ENCODE measurements around the gene KCTD12. TPM values are rescaled to one million over a fixed set of nuclear protein-coding genes. Genes with fewer than 3 reads are reported as not detected.

Gene KCTD12
- total RNA-seq, 1 experiment from 2014 or later: 1.9 TPM

DNA sequence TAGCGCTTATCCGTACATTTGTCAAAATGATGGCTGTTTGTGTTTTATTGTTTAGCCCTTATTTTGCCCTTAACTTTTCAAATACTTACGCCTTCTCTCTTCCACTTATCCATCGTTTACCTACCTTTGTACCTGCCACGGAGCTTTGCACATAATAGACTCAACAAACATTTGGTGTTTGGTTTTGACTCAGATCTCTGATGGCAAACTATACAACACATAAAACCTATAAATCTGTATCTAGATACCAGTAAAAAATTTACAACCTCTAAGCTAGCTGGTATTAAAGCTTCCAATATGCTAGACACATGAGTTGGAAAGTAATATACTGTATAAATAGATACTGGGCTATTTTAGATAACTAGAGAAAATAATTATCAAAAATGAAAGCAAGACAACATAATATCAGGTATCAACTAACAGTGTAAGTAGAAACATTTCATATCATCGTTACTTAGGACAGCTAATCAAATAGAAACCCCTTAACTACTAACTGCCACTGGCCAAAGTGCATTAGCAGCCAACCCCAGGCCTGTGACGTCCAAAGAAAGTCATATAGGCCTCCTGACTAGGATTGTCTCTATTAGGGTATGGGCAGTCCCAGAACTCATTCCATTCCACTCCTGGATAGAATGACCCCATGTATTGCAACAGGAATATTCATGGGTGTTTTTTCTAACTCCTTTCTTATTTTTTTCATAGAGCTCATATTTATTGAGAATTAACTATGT lies 53.8 kb downstream of the KCTD12 start:
- ATAC-seq (no peak), DNase-seq (ENCODE audit: low read depth, low spot score) (no peak)
- BruUV-seq (replicated peaks): no TSS peak

More for the DNA sequence above, 53.8 kb downstream of the KCTD12 start:
- Histone ChIP-seq H3K9me3 (ENCODE audit: control insufficient read depth in 1 of 2, insufficient read depth in 1 of 2, low read depth in 1 of 2, low read length in 2 of 2) (no peaks in the 10 kb centered on the region), H3K36me3 (ENCODE audit: control insufficient read depth in 1 of 2, insufficient read depth in 2 of 2, low read length in 2 of 2) (no peaks in the 10 kb centered on the region), H2AFZ (ENCODE audit: low read depth, low read length, poor library complexity, severe bottlenecking) (no peak overlapping the region), H3K4me3 (replicated peaks in 1 of 2; ENCODE audit: low read depth in 1 of 2, low read length in 2 of 2) (no peak overlapping the region), H3K9ac (ENCODE audit: low read length) (no peak overlapping the region), H3K4me1 (ENCODE audit: control insufficient read depth in 1 of 2, insufficient read depth in 2 of 2, low read length in 2 of 2) (no peaks in the 10 kb centered on the region), H3K27me3 (ENCODE audit: insufficient read depth, low read length) (no peaks in the 10 kb centered on the region; the same call in 1 of the 2 replicates), H3K9me2 (ENCODE audit: insufficient read depth) (no peaks in the 10 kb centered on the region), H3K27ac (ENCODE audit: low read depth, low read length) (no peak overlapping the region), H4K20me1 (ENCODE audit: insufficient read depth) (no peaks in the 10 kb centered on the region), H3K79me2 (ENCODE audit: insufficient read depth, low read length) (no peaks in the 10 kb centered on the region), H3K4me2 (ENCODE audit: low read length) (no peak overlapping the region)
- intact Hi-C loops (cut with micrococcal nuclease): no loop called here
- ChIA-PET CTCF (no interaction called here), POLR2A (no interaction called here), RAD21 (ENCODE audit: low non-redundant PET in 1 of 2, low total read pairs in 2 of 2, uncharacterized antibody in 2 of 2, unreplicated experiment in 2 of 2) (no interaction called here)
- TF ChIP-seq SRF (IDR thresholded peaks at IDR 0.05; ENCODE audit: low read depth): no peak
- TF ChIP-seq EGR1 (IDR thresholded peaks at IDR 0.05; ENCODE audit: low read depth): no peak
- no peak for TF ChIP-seq ELF1 (IDR thresholded peaks at IDR 0.05; ENCODE audit: borderline replicate concordance, low read depth)
- TF ChIP-seq CEBPB (IDR thresholded peaks at IDR 0.05; ENCODE audit: low read depth): no peak
- TF ChIP-seq, protein P1, sequence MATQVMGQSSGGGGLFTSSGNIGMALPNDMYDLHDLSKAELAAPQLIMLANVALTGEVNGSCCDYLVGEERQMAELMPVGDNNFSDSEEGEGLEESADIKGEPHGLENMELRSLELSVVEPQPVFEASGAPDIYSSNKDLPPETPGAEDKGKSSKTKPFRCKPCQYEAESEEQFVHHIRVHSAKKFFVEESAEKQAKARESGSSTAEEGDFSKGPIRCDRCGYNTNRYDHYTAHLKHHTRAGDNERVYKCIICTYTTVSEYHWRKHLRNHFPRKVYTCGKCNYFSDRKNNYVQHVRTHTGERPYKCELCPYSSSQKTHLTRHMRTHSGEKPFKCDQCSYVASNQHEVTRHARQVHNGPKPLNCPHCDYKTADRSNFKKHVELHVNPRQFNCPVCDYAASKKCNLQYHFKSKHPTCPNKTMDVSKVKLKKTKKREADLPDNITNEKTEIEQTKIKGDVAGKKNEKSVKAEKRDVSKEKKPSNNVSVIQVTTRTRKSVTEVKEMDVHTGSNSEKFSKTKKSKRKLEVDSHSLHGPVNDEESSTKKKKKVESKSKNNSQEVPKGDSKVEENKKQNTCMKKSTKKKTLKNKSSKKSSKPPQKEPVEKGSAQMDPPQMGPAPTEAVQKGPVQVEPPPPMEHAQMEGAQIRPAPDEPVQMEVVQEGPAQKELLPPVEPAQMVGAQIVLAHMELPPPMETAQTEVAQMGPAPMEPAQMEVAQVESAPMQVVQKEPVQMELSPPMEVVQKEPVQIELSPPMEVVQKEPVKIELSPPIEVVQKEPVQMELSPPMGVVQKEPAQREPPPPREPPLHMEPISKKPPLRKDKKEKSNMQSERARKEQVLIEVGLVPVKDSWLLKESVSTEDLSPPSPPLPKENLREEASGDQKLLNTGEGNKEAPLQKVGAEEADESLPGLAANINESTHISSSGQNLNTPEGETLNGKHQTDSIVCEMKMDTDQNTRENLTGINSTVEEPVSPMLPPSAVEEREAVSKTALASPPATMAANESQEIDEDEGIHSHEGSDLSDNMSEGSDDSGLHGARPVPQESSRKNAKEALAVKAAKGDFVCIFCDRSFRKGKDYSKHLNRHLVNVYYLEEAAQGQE (IDR thresholded peaks at IDR 0.05; ENCODE audit: low read depth): no peak
- TF ChIP-seq, protein P2, sequence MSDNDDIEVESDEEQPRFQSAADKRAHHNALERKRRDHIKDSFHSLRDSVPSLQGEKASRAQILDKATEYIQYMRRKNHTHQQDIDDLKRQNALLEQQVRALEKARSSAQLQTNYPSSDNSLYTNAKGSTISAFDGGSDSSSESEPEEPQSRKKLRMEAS (IDR thresholded peaks at IDR 0.05): no peak
- TF ChIP-seq, protein P3, sequence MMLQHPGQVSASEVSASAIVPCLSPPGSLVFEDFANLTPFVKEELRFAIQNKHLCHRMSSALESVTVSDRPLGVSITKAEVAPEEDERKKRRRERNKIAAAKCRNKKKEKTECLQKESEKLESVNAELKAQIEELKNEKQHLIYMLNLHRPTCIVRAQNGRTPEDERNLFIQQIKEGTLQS (IDR thresholded peaks at IDR 0.05): no peak
- TF ChIP-seq TCF7L2 (IDR thresholded peaks at IDR 0.05; ENCODE audit: borderline replicate concordance, extremely low read depth, insufficient read depth, insufficient read length): no peak
- TF ChIP-seq SP1 (IDR thresholded peaks at IDR 0.05; ENCODE audit: low read depth): no peak
- TF ChIP-seq EZH2phosphoT487 (IDR thresholded peaks at IDR 0.05; ENCODE audit: borderline replicate concordance): no peak
- TF ChIP-seq, protein P4, sequence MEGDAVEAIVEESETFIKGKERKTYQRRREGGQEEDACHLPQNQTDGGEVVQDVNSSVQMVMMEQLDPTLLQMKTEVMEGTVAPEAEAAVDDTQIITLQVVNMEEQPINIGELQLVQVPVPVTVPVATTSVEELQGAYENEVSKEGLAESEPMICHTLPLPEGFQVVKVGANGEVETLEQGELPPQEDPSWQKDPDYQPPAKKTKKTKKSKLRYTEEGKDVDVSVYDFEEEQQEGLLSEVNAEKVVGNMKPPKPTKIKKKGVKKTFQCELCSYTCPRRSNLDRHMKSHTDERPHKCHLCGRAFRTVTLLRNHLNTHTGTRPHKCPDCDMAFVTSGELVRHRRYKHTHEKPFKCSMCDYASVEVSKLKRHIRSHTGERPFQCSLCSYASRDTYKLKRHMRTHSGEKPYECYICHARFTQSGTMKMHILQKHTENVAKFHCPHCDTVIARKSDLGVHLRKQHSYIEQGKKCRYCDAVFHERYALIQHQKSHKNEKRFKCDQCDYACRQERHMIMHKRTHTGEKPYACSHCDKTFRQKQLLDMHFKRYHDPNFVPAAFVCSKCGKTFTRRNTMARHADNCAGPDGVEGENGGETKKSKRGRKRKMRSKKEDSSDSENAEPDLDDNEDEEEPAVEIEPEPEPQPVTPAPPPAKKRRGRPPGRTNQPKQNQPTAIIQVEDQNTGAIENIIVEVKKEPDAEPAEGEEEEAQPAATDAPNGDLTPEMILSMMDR (IDR thresholded peaks at IDR 0.05 in 2 of 3, conservative IDR thresholded peaks at IDR 0.05 in 1 of 3; ENCODE audit: borderline replicate concordance in 1 of 3, insufficient read depth in 1 of 3, low read depth in 2 of 3, low read length in 2 of 3): no peak
- TF ChIP-seq JUND (IDR thresholded peaks at IDR 0.05): no peak
- TF ChIP-seq POLR2AphosphoS5 (IDR thresholded peaks at IDR 0.05; ENCODE audit: low read depth, low read length): no peak
- TF ChIP-seq ZNF274 (IDR thresholded peaks at IDR 0.05; ENCODE audit: low read depth, low read length): no peak
